Skeletal muscle cell (primary cell): ENCODE results near the gene NPFFR1.

Experiments used
- DNase-seq: peaks from one replicate; pipeline ENCODE4 v3.0.0-alpha.2; 2010; ENCODE audit warnings: low read depth
- H3K4me3 ChIP-seq: 2 replicates; pipeline ENCODE4 v1.5.1; 2011; ENCODE audit warnings: low read depth, mild to moderate bottlenecking, control low read depth, low read length, moderate library complexity

Gene NPFFR1

GRCh38 chr10:70295321-70295720, 11.5 kb upstream of the NPFFR1 start:
- no peak for DNase-seq
- no peak overlapping the region for H3K4me3 ChIP-seq

- no peak overlapping the region for H3K4me3 ChIP-seq
- DNase-seq: no peak
Observed at GRCh38 chr10:70293169-70293843, 9.5 kb upstream of the NPFFR1 start.

GRCh38 chr10:70292004-70292403, 8.2 kb upstream of the NPFFR1 start:
- H3K4me3 ChIP-seq: no peak overlapping the region
- DNase-seq: no peak

- H3K4me3 ChIP-seq: no peak overlapping the region
- DNase-seq: no peak
Observed at GRCh38 chr10:70289739-70290138, 5.9 kb upstream of the NPFFR1 start.

GRCh38 chr10:70286616-70287015, 2.8 kb upstream of the NPFFR1 start:
- DNase-seq: no peak
- H3K4me3 ChIP-seq: no peak overlapping the region

GRCh38 chr10:70285476-70285831, 1.6 kb upstream of the NPFFR1 start:
- H3K4me3 ChIP-seq: no peak overlapping the region
- no peak for DNase-seq

- H3K4me3 ChIP-seq: no peak overlapping the region
- no peak for DNase-seq
Observed at GRCh38 chr10:70284542-70285475, 1.0 kb upstream of the NPFFR1 start.

GRCh38 chr10:70283071-70283444, 746 bp downstream of the NPFFR1 start:
- DNase-seq: no peak
- no peak overlapping the region for H3K4me3 ChIP-seq

- H3K4me3 ChIP-seq: no peak overlapping the region
- no peak for DNase-seq
Observed at GRCh38 chr10:70281609-70282008, 2.2 kb downstream of the NPFFR1 start.

- DNase-seq: no peak
- no peak overlapping the region for H3K4me3 ChIP-seq
Observed at GRCh38 chr10:70280099-70280498, 3.7 kb downstream of the NPFFR1 start.

GRCh38 chr10:70277396-70278030, 6.3 kb downstream of the NPFFR1 start:
- H3K4me3 ChIP-seq: no peak overlapping the region
- DNase-seq: no peak

- no peak overlapping the region for H3K4me3 ChIP-seq
- peak; percentile 67 for DNase-seq
Observed at GRCh38 chr10:70274643-70275042, 9.2 kb downstream of the NPFFR1 start.

- no peak overlapping the region for H3K4me3 ChIP-seq
- no peak for DNase-seq
Observed at GRCh38 chr10:70272925-70273316, 10.9 kb downstream of the NPFFR1 start.

- no peak overlapping the region for H3K4me3 ChIP-seq
- DNase-seq: no peak
Observed at GRCh38 chr10:70271996-70272924, 11.5 kb downstream of the NPFFR1 start.

- no peak overlapping the region for H3K4me3 ChIP-seq
- no peak for DNase-seq
Observed at GRCh38 chr10:70270952-70271351, 12.9 kb downstream of the NPFFR1 start.

GRCh38 chr10:70269741-70270140, 14.1 kb downstream of the NPFFR1 start:
- DNase-seq: no peak
- no peak overlapping the region for H3K4me3 ChIP-seq

GRCh38 chr10:70268376-70268775, 15.4 kb downstream of the NPFFR1 start:
- no peak overlapping the region for H3K4me3 ChIP-seq
- no peak for DNase-seq

GRCh38 chr10:70267161-70267933, 16.5 kb downstream of the NPFFR1 start:
- DNase-seq: peak; percentile 77

GRCh38 chr10:70266701-70267100, 17.1 kb downstream of the NPFFR1 start:
- no peak overlapping the region for H3K4me3 ChIP-seq

More at GRCh38 chr10:70267161-70267933, 16.5 kb downstream of the NPFFR1 start:
- H3K4me3 ChIP-seq: no peak overlapping the region

More at GRCh38 chr10:70266701-70267100, 17.1 kb downstream of the NPFFR1 start:
- no peak for DNase-seq
